Stomach (tissue), 9 donors: ENCODE results near the gene MYOZ3. TPM values are rescaled to one million over a fixed set of nuclear protein-coding genes. Genes with fewer than 3 reads are reported as not detected.

Source experiments
- DNase-seq, 2 donors: peaks; one replicate each; pipeline versions ENCODE4 v3.0.0 to v3.0.0-alpha.2; 2013 to 2019
- H3K27ac ChIP-seq, 5 donors: fragments of 200-600 bp in 4 of 5; sonication (generic) in 4 of 5; one replicate each; pipeline ENCODE4 v1.5.1; 2013 to 2019; ENCODE audit warnings: mild to moderate bottlenecking in 1 of 5, moderate library complexity in 1 of 5
- H3K27me3 ChIP-seq, 3 donors: fragments of 200-600 bp; sonication (generic); one replicate each; pipeline ENCODE4 v1.5.1; 2017 to 2019; ENCODE audit warnings: mixed run types in 1 of 3
- H3K36me3 ChIP-seq, 4 donors: fragments of 200-600 bp; sonication (generic); 1 replicate in 3 of 4; 2 replicates in 1 of 4; pipeline ENCODE4 v1.5.1; 2016 to 2019
- H3K4me1 ChIP-seq, 4 donors: fragments of 200-600 bp; sonication (generic); one replicate each; pipeline ENCODE4 v1.5.1; 2016 to 2019
- H3K4me3 ChIP-seq, 4 donors: fragments of 200-600 bp; sonication (generic) in 3 of 4; one replicate each; pipeline ENCODE4 v1.5.1; 2016 to 2019; ENCODE audit warnings: mild to moderate bottlenecking in 1 of 4
- H3K9me3 ChIP-seq, 4 donors: fragments of 200-600 bp; sonication (generic); one replicate each; pipeline ENCODE4 v1.5.1; 2016 to 2019
- CTCF ChIP-seq, 7 experiments: fragments of 450-650 bp in 4 of 7; fragments of 200-600 bp in 3 of 7; sonication (generic) in 3 of 7; IDR thresholded peaks; one replicate each; pipeline ENCODE4 v1.5.1; 2016 to 2019; ENCODE audit warnings: antibody characterized with exemption in 7 of 7, control low read depth in 2 of 7, mild to moderate bottlenecking in 1 of 7
- EP300 ChIP-seq: sonication (generic); formaldehyde crosslinking; IDR thresholded peaks from one replicate; pipeline ENCODE4 v1.6.1; 2017; ENCODE audit warnings: antibody characterized with exemption
- POLR2A ChIP-seq, 4 donors: fragments of 450-650 bp; IDR thresholded peaks; one replicate each; pipeline ENCODE4 v1.6.1; 2016; ENCODE audit warnings: antibody characterized with exemption in 4 of 4, control low read depth in 2 of 4, mild to moderate bottlenecking in 1 of 4, moderate library complexity in 1 of 4
- POLR2AphosphoS5 ChIP-seq, 3 donors: sonication (generic); formaldehyde crosslinking; IDR thresholded peaks; one replicate each; pipeline ENCODE4 v1.6.1; 2016; ENCODE audit warnings: antibody characterized with exemption in 3 of 3
- WGBS, 5 donors: extraction: QIAGEN DNeasy Blood & Tissue Kit in 3 of 5; methylation state at CpG; one replicate each; pipeline versions ENCODE4 v1.1.5 to v1.1.7; 2013 to 2018; 5-methylcytosine and 5-hydroxymethylcytosine counted together
- intact Hi-C: fragments of 100-400 bp; cut with DNase I; formaldehyde crosslinking; loops from one replicate; pipeline ENCODE4 v1.15.1; 2023; ENCODE audit warnings: low total_unique reads
- polyA plus RNA-seq, 3 donors: library from polyadenylated mRNA; stranded (reverse); fragments of 200-250 nt; gene quantifications; one replicate each; pipeline ENCODE4 v1.2.3, GENCODE V29; 2013
- total RNA-seq, 5 donors: library from RNA; depleted of rRNA; stranded (reverse); fragments of >200 nt; gene quantifications; one replicate each; pipeline versions ENCODE4 v1.1.0 to v1.2.3, GENCODE V29; 2014 to 2016
- donor health status: healthy with polysubstance abuse.
- donor health status: Bipolar disorder and iron deficiency.
- donor health status: healthy.

Gene MYOZ3
- total and polyA plus RNA-seq, 8 donors: 0.23 to 1.8 (median 0.52) TPM; not detected in 4

- DNase-seq: no peak
- Histone ChIP-seq H3K4me1 (peaks cover 12 to 27% (median 22%) of the 10 kb centered on the region in 4 donors), H3K27me3 (no peaks in the 10 kb centered on the region), H3K27ac (peak overlapping the region; percentile 94 to 98 (median 98)), H3K9me3 (no peaks in the 10 kb centered on the region), H3K4me3 (peak overlapping the region; percentile 85 to 100 (median 94)), H3K36me3 (peaks cover 35 to 40% (median 39%) of the 10 kb centered on the region in 4 donors)
- intact Hi-C loops: no loop called here
- 1 to 5% (median 2%) methylated on average over 15 of the region's 15 CpGs for WGBS, 5 donors
- TF ChIP-seq POLR2A (IDR thresholded peaks at IDR 0.05): no peak
- no peak for TF ChIP-seq POLR2AphosphoS5 (IDR thresholded peaks at IDR 0.05)
- no peak for TF ChIP-seq CTCF (IDR thresholded peaks at IDR 0.05)
- no peak for TF ChIP-seq EP300
Measured at GRCh38 chr5:150700246-150700593, 39.2 kb downstream of the MYOZ3 start.

- 0 to 1% (median 0%) methylated on average over 44 to 59 of the region's 59 CpGs for WGBS, 5 donors
- intact Hi-C loops: no loop called here
- peak within 1 kb of the TSS; percentile 94 to 98 (median 98) for H3K27ac ChIP-seq
- H3K9me3 ChIP-seq: no peaks in the 10 kb centered on the region
- peak; percentile 95 to 98 for DNase-seq
- peaks cover 12 to 27% (median 22%) of the 10 kb centered on the region in 4 donors for H3K4me1 ChIP-seq
- H3K4me3 ChIP-seq: peak within 1 kb of the TSS; percentile 85 to 100 (median 94)
- H3K27me3 ChIP-seq: no peaks in the 10 kb centered on the region
- H3K36me3 ChIP-seq: peaks cover 29 to 34% (median 34%) of the 10 kb centered on the region in 4 donors
- TF ChIP-seq EP300 (no peak), POLR2AphosphoS5 (IDR thresholded peaks at IDR 0.05) (peak; percentile 93 to 95 (median 95)), CTCF (IDR thresholded peaks at IDR 0.05) (peak in 5 of 7 experiments; percentile 45 to 64 (median 53)), POLR2A (IDR thresholded peaks at IDR 0.05) (peak in 1 of 4 donors; percentile 55)
Measured at GRCh38 chr5:150700594-150701377, 39.7 kb downstream of the MYOZ3 start, which contains the start of gene RBM22. TSS of gene RBM22 (minus strand) at chr5:150701062. CDS start at chr5:150700985, 77 bp downstream.

- H3K4me3 ChIP-seq: no peak overlapping the region
- intact Hi-C loops: no loop called here
- peaks cover 12 to 22% (median 20%) of the 10 kb centered on the region in 4 donors for H3K4me1 ChIP-seq
- H3K9me3 ChIP-seq: no peaks in the 10 kb centered on the region
- no peak overlapping the region for H3K27ac ChIP-seq
- DNase-seq: no peak
- H3K36me3 ChIP-seq: peaks cover 2 to 21% (median 16%) of the 10 kb centered on the region in 4 donors
- TF ChIP-seq CTCF (IDR thresholded peaks at IDR 0.05) (no peak), POLR2A (IDR thresholded peaks at IDR 0.05) (no peak), EP300 (no peak), POLR2AphosphoS5 (IDR thresholded peaks at IDR 0.05) (no peak)
- no peaks in the 10 kb centered on the region for H3K27me3 ChIP-seq
- WGBS, 5 donors: 60 to 88% (median 82%) methylated on average over 3 of the region's 3 CpGs
Measured at GRCh38 chr5:150703762-150704161, 42.7 kb downstream of the MYOZ3 start.

- no peaks in the 10 kb centered on the region for H3K27me3 ChIP-seq
- H3K9me3 ChIP-seq: no peaks in the 10 kb centered on the region
- peaks cover 0 to under 1% (median under 1%) of the 10 kb centered on the region in 4 donors for H3K4me1 ChIP-seq
- TF ChIP-seq POLR2AphosphoS5 (IDR thresholded peaks at IDR 0.05) (no peak), CTCF (IDR thresholded peaks at IDR 0.05) (no peak), POLR2A (IDR thresholded peaks at IDR 0.05) (no peak), EP300 (no peak)
- H3K36me3 ChIP-seq: peaks cover 12 to 48% (median 43%) of the 10 kb centered on the region in 4 donors
- intact Hi-C loops: no loop called here
- H3K4me3 ChIP-seq: no peak overlapping the region
- 59 to 67% (median 60%) methylated on average over 4 of the region's 4 CpGs for WGBS, 5 donors
- H3K27ac ChIP-seq: no peak overlapping the region
- no peak for DNase-seq
Measured at GRCh38 chr5:150706776-150707390, 45.8 kb downstream of the MYOZ3 start.
